SK-N-MC (cell line): Measurements from ENCODE around the gene PTGS2.
"Not testable (repeated sequence)": the region's sequence is repeated elsewhere in the genome, so short reads cannot be mapped to it uniquely, and the experiment has no call there.

Source experiments
- DNase-seq: peaks from one replicate; pipeline ENCODE4 v3.0.0-alpha.2; 2011; ENCODE audit warnings: low read depth, low spot score
- H3K27ac ChIP-seq: fragments of 200-600 bp; sonication (generic); 2 replicates; pipeline ENCODE4 v1.5.1; 2016; ENCODE audit warnings: mixed run types
- H3K36me3 ChIP-seq: fragments of 200-600 bp; sonication (generic); 2 replicates; pipeline ENCODE4 v1.6.1; 2017; ENCODE audit warnings: antibody characterized with exemption, low read length, mixed read lengths; ENCODE audit not compliant: insufficient read depth
- H3K4me3 ChIP-seq: fragments of 200-600 bp; sonication (generic); 2 replicates; pipeline ENCODE4 v1.5.1; 2016
- H3K9ac ChIP-seq: fragments of 200-600 bp; sonication (generic); 2 replicates; pipeline ENCODE4 v1.8.0; 2017; ENCODE audit warnings: mixed run types, mixed read lengths; ENCODE audit not compliant: insufficient read length
- H3K9me3 ChIP-seq: fragments of 200-600 bp; sonication (generic); 2 replicates; pipeline ENCODE4 v1.6.1; 2017; ENCODE audit warnings: low read depth, mild to moderate bottlenecking, antibody characterized with exemption, low read length, moderate library complexity, mixed read lengths
- EZH2 ChIP-seq: fragments of 200-600 bp; sonication (generic); IDR thresholded peaks from one replicate; pipeline ENCODE4 v1.6.1; 2017; ENCODE audit warnings: antibody characterized with exemption
- FOXP2 ChIP-seq: optimal IDR thresholded peaks from 2 replicates; pipeline ENCODE3; 2011; ENCODE audit warnings: mild to moderate bottlenecking, moderate library complexity; ENCODE audit not compliant: insufficient read depth; ENCODE audit errors: extremely low read length, control extremely low read depth
- POLR2AphosphoS5 ChIP-seq: IDR thresholded peaks from 2 replicates; pipeline ENCODE4 v1.6.1; 2012; ENCODE audit warnings: mild to moderate bottlenecking, low read depth, low read length, borderline replicate concordance

PTGS2 gene

DNA sequence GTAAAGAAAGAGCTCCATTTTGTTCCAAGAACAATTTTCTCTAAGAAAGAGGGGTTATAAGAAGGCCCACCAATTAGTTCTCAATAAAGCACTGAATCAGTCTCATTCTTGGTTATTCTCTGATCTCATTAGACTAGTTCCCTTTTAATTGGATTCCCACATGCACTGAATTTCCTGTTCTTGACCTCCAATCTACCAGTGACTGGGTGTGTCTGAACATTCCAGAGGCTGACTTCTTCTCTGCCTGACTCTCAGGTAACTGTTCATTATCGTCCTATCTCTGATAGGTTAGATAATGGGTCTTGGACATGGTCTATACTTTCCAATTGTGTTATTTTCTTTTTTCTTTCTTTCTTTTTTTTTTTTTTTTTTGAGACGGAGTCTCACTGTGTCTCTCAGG lies 22.7 kb downstream of the PTGS2 start:
- no peak for DNase-seq
- Histone ChIP-seq H3K9ac (no peak overlapping the region), H3K4me3 (no peak overlapping the region), H3K27ac (no peak overlapping the region), H3K36me3 (no peaks in the 10 kb centered on the region), H3K9me3 (no peaks in the 10 kb centered on the region)
- TF ChIP-seq EZH2 (no peak), POLR2AphosphoS5 (no peak)

DNA sequence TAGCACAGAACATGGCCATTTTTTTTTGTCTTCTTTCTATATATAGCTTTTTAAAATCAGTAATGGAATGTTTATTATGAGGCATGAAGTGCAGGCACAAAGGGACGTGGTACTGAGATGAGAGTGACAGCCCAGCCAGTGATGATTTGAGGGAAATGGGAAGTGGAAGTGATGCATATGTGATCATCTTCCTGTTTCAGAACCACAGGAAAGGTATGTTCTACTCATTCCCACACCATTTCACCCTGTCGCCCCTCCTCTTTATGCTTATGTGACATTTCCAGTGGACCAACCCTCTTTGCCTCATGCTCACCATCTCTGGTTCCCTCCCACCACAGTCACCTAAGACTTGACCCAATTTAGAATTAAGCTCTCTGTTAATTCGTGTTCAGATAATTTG lies 24.3 kb downstream of the PTGS2 start:
- Histone ChIP-seq H3K27ac (no peak overlapping the region), H3K9ac (no peak overlapping the region), H3K9me3 (no peaks in the 10 kb centered on the region), H3K4me3 (no peak overlapping the region), H3K36me3 (no peaks in the 10 kb centered on the region)
- DNase-seq: no peak
- no peak for TF ChIP-seq FOXP2
- TF ChIP-seq POLR2AphosphoS5: no peak
- TF ChIP-seq EZH2: no peak

DNA sequence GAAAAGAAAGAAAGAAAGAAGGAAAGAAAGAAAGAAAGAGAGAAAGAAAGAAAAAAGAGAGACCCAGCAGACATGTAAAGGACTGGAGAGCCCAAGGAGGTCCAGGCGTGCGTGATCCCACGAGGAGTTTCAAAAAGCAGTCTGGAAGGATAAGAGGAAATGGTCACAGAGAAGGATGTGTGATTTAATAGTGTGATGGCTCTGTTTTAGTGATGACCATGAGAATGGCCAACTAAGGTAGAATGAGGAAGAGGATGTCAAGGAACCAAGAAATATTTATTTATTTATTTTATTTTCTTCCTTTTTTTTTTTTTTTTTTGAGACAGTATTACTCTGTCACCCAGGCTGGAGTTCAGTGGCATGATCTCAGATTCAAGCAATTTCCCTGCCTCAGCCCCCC lies 25.5 kb downstream of the PTGS2 start:
- no peak overlapping the region for H3K9ac ChIP-seq
- no peak overlapping the region for H3K4me3 ChIP-seq
- H3K27ac ChIP-seq: no peak overlapping the region
- no peak for TF ChIP-seq FOXP2
- no peak for TF ChIP-seq POLR2AphosphoS5
- TF ChIP-seq EZH2: no peak
- no peak for DNase-seq
- H3K36me3 ChIP-seq: no peaks in the 10 kb centered on the region
- no peaks in the 10 kb centered on the region for H3K9me3 ChIP-seq

- TF ChIP-seq POLR2AphosphoS5 (no peak), FOXP2 (no peak), EZH2 (no peak)
- Histone ChIP-seq H3K36me3 (no peaks in the 10 kb centered on the region), H3K27ac (no peak overlapping the region), H3K9ac (no peak overlapping the region), H3K9me3 (no peaks in the 10 kb centered on the region), H3K4me3 (no peak overlapping the region)
- no peak for DNase-seq
Measured at GRCh38 chr1:186653312-186653711, 26.9 kb downstream of the PTGS2 start.

DNA sequence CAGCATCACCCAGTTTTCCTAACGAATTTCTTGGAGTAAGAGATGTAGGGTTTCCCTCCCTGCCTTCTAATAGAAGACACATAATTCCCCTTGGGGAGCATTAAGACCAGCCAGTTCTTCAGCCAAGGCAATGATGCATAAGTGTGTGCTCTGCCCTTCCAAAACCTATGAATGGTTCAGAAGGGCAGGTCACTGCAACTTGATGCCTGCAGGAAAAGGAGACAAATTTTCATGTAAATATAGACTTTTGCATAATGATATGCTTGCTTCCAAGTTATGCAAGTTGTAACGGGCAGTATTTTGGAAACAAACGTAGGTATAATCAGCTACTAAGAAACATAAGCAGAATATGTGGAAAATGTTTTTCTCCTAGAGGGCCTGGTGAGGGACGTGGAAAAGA lies 31.6 kb downstream of the PTGS2 start:
- H3K9me3 ChIP-seq: no peaks in the 10 kb centered on the region
- no peak for TF ChIP-seq POLR2AphosphoS5
- TF ChIP-seq FOXP2: no peak
- no peak for TF ChIP-seq EZH2
- no peak overlapping the region for H3K27ac ChIP-seq
- no peak for DNase-seq
- H3K4me3 ChIP-seq: no peak overlapping the region
- H3K9ac ChIP-seq: no peak overlapping the region
- H3K36me3 ChIP-seq: no peaks in the 10 kb centered on the region

DNA sequence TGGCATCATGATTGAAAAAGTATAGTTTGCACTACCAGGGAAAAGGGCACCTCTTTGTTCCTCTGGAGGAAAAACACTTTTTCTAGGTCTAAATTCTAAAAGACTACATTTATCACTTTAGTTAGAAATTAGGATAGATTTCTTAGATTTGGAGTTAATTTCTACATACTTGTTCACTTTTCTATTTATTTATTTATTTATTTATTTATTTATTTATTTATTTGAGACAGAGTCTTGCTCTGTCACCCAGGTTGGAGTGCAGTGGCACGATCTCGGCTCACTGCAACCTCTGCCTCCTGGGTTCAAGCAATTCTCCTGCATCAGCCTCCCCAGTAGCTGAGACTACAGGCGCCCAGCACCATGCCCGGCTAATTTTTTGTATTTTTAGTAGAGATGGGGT lies 32.2 kb downstream of the PTGS2 start:
- not testable (repeated sequence) for DNase-seq, H3K9me3 ChIP-seq, H3K4me3 ChIP-seq, H3K9ac ChIP-seq, H3K27ac ChIP-seq, H3K36me3 ChIP-seq

GRCh38 chr1:186643614-186644013 lies 36.6 kb downstream of the PTGS2 start:
- Histone ChIP-seq H3K9ac (no peak overlapping the region), H3K9me3 (no peaks in the 10 kb centered on the region), H3K36me3 (no peaks in the 10 kb centered on the region), H3K4me3 (no peak overlapping the region), H3K27ac (no peak overlapping the region)
- no peak for TF ChIP-seq EZH2
- TF ChIP-seq POLR2AphosphoS5: no peak
- TF ChIP-seq FOXP2: no peak
- DNase-seq: no peak

- not testable (repeated sequence) for H3K36me3 ChIP-seq, H3K9ac ChIP-seq, H3K9me3 ChIP-seq, DNase-seq, H3K27ac ChIP-seq, H3K4me3 ChIP-seq
Measured at GRCh38 chr1:186637567-186637966, 42.7 kb downstream of the PTGS2 start.

- no peak overlapping the region for H3K9ac ChIP-seq
Measured at GRCh38 chr1:186636786-186637185, 43.4 kb downstream of the PTGS2 start.

DNA sequence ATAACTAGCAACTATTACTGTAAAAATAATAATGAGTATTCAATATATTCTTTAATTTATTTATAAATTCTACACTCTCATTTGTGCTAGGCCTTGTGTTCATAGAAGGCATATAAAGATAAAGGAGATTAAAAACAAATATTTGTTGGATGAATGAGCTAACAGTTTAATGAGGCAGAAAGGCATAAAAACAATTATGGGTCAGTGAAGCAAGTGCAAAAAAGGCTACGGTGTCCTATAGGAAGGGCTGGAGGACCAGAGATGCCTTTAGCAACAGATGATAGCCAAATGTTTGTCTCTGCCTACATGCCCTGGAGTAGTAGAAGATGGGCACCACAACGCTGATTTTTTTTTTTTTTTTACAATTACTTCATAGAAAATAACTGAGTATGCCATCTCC lies 45.7 kb downstream of the PTGS2 start:
- no peak overlapping the region for H3K9ac ChIP-seq
- DNase-seq: no peak
- TF ChIP-seq FOXP2 (no peak), POLR2AphosphoS5 (no peak), EZH2 (no peak)
- no peaks in the 10 kb centered on the region for H3K36me3 ChIP-seq
- H3K9me3 ChIP-seq: no peaks in the 10 kb centered on the region
- H3K27ac ChIP-seq: no peak overlapping the region
- H3K4me3 ChIP-seq: no peak overlapping the region

More at GRCh38 chr1:186636786-186637185, 43.4 kb downstream of the PTGS2 start:
- Histone ChIP-seq H3K27ac (no peak overlapping the region), H3K36me3 (no peaks in the 10 kb centered on the region), H3K4me3 (no peak overlapping the region), H3K9me3 (no peaks in the 10 kb centered on the region)
- TF ChIP-seq FOXP2 (no peak), POLR2AphosphoS5 (no peak), EZH2 (no peak)
- DNase-seq: no peak
